ENCODE measurements around the gene ACMSD.

ACMSD gene

DNA sequence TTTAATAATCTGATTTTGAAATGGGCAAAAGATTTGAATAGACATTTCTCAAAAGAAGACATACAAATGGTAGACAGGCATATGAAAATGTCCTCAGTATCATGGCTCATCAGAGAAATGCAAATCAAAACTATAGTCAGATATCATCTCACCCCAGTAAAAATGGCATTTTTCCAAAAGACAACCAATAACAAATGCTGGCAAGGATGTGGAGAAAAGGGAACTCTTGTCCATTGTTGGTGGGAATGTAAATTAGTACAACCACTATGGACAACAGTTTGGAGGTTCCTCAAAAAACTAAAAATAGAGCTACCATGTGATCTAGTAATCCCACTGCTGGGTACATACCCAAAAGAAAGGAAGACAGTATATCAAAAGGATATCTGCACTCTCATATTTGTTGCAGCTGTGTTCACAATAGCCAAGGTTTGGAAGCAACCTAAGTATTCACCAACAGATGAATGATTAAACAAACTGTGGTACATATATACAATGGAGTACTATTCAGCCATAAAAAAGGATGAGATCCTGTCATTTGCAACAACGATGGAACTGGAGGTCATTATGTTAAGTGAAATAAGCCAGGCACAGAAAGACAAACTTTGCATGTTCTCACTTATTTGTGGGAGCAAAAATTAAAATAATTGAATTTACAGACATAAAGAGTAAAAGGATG lies 69.2 kb downstream of the ACMSD start:
- DNase-seq, result peak in 3 of 4 experiments; percentile 4 to 60 (median 55)

DNA sequence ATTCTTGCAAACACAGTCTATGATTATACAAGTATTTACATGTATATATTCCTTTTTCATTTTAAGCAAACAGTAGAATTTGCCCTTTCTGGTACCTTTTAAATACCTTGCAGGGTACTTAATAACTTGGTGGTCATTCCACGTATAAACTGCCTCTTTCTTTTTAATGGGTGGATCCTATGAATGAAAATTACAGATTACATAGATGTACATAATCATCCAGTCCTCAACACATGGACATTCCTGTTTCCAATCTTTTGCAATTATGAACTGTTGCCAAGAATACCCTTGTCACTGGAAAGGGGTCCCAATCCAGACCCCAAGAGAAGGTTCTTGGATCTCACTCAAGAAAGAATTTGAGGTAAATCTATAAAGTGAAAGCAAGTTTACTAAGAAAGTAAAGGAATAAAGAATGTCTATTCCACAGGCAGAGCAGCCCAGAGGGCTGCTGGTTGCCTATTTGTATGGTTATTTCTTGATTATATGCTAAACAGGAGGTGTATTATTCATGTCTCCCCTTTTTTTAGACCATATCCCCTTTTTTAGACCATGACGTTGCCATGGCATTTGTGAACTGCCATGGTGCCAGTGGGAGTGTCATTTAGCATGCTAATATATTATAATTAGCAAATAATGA lies 72.5 kb downstream of the ACMSD start:
- no peak for DNase-seq

DNA sequence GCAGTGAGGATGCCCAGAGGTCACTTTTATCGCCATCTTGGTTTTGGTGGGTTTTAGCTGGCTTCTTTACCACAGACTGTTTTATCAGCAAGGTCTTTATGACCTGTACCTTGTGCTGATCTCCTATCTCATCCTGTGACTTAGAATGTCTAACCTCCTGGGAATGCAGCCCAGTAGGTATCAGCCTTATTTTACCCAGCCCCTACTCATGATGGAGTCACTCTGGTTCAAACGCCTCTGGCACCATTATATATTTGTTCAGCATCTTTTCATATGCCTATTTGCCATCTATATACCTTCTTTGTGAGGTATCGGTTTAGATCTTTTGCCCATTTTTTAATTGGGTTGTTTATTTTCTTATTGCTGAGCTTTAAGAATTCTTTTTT lies 73.0 kb downstream of the ACMSD start:
- no peak for DNase-seq

DNA sequence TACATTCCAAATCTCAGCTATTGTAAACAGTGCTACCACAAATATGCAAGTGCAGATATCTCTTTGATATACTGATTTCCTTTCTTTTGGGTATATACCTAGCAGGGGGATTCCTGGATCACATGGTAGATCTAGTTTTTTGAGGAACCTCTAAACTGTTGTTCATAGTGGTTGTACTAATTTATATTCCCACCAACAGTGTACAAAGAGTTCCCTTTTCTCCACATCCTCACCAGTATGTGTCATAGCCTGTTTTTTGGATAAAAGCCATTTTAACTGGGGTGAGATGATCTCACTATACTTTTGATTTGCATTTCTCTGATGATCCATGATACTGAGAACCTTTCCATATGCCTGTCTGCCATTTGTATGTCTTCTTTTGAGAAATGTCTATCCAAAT lies 73.9 kb downstream of the ACMSD start:
- peak; percentile 55 to 89 (median 71) for DNase-seq

DNA sequence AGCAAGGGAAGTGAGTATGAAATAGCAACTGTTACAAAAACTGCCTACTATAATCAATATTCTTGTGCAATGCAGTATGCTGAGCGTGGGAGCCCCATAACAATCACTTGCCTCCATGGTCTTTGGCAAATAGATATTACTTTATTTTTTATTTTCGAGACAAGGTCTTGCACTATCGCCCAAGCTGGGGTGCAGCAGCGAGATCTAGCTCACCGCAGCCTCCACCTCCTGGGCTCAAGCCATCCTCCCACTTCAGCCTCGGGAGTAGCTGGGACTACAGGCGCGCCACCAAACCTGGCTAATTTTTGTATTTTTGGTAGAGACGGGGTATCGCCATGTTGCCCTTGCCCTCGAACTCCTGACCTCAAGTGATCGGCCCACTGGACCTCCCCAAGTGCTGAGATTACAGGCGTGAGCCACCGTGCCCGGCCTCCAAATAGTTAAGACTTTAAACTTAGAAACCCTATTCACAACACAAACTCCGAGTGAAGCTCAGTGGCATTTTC lies 79.0 kb downstream of the ACMSD start:
- DNase-seq, result peak in 2 of 4 experiments; percentile 19 to 27

DNA sequence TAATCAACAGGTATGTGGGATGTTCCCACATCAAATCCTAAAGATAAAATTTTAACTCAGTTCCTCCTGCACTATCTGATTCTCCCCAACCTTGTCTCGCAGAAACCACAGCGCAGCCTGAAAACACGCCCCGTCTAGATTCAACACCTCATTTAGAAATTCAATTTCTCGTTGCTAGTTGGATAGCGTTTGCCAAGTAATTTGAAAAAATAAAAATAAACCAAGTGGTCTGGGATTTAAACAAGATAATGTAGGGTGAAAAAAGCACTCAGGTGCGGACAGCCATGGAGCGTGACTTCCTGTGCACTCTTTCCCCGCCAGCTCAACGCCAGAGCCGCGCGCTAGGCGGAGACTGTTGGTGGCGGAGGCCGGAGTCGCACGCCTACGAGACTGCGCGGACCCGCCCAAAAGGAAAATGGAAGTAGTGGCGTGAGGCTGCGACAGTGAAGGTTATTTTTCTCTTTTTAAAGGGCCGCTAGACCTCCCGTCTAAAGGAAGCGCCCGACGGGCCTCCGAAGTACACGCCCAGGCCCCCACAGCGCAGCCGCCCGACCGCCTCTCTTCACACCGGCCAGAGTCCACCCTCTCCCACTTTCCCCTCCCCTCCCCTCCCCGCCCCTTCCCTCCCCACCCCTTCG lies 79.6 kb downstream of the ACMSD start:
- DNase-seq, result peak in 3 of 4 experiments; percentile 7 to 96 (median 91)

DNA sequence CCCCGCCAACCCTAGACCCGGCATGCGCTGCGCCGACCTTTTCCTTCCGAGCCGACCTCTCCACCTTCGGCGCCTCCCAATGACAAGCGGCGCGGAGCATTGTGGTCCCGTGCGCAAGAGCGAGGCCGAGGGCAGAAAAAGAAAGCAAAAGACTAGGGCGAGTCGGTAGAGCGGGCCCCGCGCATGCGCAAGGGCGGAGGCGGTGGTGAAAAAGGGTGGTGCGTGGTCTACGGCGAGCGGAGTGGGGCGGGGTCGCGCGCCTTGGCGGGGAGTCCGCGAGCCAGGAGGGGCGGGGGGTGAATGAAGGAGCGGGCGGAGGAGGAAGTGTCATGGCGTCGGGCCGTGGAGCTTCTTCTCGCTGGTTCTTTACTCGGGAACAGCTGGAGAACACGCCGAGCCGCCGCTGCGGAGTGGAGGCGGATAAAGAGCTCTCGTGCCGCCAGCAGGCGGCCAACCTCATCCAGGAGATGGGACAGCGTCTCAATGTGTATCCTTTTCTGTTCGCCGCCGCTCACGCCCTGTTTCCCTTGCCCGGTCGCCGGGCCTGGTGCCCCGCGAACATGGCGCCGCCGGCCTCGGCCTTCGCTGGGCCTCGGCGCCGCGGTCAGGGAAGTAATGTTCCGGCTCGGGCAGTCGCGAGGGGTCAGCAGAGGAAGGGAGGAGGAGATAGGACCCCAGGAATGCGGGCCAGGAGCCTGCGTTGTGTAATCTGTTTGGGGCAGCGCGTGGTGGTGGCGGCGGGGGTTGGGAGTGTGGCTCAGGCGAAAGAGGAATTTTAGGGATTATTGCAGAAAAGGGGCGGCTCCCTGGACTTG lies 80.3 kb downstream of the ACMSD start, which contains the start of gene CCNT2:
TSS of gene CCNT2 (plus strand) at position 297 of the 815 bp plus-strand sequence. CDS start at position 330, 33 bp downstream.
- DNase-seq, result peak; percentile 99 to 100 (median 100)

DNA sequence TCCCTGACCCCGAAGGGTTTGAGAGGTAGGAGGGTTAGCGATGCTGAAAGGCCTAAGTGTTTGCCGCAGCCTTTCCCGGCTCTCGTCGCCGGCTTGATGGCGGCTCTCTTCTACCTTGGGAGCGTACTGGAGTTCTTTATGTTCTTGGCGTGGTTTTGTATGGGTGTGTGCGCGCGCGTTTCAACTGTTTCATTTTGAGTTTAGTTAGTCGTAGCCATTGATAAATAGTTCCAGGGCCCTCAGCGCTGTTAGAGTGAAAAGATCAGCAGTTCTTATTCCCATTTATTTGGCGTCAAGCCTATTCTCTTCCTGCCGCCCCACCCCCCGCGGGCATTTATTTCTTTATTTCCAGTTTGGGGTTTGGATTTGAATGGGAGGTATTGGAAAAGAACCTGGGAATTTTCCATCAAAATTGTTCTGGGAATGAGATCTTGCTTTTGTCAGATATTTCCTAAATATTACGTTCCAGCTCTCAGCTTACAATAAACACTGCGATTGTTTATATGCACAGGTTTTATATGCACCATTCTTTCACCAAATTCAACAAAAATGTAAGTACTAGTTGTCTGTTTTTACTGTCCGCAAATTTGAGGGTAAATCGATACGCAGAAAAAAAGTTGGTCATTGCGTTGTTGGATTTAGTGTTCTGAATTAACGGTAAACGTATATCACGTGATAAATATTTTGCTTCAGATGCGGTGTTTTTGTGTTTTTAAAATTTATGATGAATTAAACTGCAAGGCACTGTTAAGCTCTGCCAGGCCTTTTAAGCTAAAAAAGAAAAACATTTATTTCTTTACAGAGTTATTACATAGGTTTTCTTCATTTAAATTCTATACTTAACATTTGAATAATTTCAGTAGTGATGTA lies 81.2 kb downstream of the ACMSD start:
- peak in 3 of 4 experiments; percentile 43 to 54 (median 50) for DNase-seq

DNA sequence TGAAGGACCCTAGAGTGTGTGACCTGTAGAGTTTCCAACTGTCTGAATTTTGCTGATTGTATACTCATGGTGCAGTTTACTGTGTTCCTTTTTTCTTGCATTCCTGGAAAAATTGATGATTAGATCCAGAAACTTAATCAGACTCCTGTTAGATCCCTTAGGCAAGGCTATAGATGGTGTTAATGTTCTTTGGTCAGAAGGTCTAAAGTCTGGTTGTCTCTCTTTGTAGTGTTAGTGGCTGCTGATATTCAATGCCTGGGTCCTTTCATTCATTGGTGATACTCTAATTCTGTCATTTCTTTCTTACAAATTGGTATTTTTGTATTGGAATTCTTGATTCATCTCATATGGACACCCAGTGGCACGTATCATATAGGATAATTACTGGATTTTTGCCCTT lies 86.5 kb downstream of the ACMSD start:
- no peak for DNase-seq

DNA sequence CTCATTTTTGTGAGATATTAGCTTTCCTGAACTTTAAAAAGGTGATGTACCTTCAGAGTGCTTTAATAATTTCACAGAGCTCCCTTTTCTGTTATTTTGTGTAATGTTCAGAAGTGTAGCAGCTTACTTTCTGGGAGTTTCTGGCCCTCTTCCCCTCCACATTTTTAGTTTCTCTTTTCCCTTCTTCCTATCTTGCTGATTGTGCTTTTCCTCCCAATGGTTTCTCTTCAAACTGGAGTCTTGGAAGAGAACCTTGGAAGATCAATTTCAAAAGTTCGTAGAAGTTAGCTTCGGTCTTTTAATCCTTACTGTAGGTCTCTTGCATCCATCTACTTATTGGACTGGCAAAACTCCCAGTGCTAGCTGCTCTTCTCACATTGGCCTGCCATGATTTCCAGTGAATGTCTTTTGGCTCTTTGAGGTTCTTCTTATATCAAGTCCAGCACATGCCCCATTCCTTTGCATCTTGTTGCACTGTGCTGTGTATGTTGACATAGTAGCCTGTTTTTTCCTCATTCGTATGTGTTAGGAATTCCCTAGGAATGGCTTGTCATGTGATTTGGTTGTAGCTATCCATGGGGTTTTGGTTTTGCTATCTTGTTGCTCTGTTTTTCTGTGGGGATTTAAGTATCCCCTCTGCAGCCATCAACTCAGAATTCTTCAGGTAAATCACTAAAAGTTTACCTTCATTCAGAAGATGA lies 88.0 kb downstream of the ACMSD start:
- DNase-seq, result no peak

DNA sequence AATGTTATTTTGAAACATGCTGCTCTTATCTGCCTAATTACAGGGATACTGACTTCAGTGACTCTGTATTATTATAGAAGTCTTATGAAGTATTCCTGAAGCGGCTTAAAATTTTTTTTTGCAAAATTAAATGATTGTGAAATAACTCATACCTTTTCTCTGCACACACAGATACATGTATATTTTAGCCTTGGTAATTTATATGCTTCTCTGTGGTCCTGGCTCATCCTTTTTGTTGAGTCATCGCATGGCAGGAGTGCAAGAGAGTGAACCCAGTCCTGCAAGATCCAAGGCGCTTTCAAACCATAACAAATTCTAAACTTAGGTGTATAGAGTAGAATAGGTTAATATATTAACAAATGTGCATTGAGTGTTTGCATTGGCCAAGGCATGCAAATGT lies 88.8 kb downstream of the ACMSD start:
- no peak for DNase-seq

DNA sequence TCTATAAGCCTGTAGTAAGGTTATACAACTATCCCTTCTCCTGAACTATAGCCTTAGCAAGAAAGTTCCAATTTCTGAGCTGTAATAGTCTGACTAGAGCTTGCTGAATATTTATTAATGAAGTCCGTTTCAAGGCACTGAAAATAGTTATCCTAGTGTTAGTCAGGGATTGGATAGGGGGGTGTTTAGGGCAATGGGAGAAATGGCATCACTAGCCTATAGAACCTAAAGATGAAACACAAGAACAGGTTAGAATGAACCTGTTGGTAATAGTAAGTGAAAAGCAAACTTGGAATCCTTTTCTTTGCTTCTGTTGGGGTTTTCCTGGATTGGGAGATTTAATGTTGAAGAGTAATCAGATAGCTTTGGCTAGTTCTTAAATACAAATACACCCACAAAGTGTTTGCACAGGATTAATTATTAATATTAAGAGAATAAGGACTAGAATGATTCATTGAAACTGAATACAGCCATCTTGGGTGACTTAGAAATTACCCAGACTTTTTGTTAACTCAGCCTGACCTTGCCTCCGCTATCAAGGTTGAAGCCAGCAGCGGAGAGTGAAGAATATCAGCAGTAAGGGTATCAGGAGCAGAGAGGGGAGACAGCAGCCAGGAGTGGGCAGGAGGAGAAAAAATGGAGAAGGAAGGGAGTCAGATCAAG lies 94.6 kb downstream of the ACMSD start:
- DNase-seq, result no peak

DNA sequence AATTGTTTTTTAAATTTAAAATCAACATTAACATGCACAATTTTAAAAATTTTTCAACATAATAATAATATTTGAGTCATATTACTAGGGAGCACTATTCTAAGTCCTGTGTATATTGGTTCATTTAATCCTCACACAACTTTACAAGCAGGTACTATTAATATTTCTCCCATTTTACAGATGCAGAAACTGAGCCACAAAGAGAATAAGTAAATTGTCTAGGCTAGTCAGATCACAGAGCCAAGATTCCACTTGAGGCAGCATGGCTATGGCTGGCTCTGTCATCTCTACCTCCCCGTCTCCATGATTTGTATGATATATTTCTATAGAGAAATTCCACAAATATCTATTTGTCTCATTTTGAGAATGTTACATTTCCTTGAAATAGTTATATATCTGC lies 95.3 kb downstream of the ACMSD start:
- no peak for DNase-seq

DNA sequence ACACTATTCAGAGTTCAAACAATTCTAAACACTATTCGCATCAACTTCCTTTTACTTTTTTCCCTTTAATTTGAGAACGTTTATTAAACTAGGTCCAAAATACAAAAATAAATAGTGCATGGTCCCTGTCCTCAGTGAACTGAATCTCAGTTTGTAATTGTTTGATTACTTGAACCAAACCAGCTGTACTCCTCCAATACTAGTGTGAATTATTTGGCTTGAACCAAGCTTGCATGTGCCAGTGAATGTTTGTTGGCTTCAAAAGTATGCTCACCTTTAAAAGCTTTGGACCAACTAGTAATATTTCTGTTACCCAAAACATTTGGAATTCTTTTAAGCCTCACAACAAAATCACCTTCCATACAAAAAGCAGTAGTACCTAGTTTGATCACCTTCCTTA lies 95.7 kb downstream of the ACMSD start:
- DNase-seq, result no peak

DNA sequence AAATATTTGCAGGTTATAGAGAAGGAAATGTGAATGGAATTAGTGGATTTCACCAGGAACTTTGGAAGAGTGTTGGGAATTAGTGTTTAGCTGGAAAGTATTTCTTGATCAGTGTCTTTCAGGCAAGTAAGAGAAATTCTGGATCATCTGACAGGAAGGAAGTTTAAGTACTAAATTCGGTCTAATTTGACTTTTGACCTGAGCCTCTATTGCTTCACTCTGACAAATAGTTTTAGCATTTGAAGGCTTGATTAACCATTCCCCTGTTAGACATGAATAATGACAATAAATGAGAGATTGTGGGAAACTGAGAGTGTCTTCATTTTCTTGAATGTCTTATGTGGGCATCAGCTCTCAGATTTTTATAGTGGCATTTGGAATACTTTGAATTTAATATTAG lies 96.2 kb downstream of the ACMSD start:
- peak in 2 of 4 experiments; percentile 30 to 34 for DNase-seq

DNA sequence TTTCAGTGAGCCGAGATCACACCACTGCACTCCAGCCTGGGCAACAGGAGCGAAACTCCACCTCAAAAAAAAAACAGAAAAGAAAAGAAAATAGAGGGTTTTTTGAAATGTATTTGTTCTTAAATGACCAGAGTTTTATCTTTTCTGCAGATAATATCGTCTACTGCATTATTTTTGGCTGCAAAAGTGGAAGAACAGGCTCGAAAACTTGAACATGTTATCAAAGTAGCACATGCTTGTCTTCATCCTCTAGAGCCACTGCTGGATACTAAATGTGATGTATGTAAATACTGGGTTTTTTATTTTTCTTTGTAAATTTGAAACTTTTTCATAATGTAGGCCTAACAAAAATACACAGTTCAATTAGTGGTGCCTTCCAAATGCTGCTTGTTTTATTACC lies 98.3 kb downstream of the ACMSD start:
- DNase-seq, result no peak

DNA sequence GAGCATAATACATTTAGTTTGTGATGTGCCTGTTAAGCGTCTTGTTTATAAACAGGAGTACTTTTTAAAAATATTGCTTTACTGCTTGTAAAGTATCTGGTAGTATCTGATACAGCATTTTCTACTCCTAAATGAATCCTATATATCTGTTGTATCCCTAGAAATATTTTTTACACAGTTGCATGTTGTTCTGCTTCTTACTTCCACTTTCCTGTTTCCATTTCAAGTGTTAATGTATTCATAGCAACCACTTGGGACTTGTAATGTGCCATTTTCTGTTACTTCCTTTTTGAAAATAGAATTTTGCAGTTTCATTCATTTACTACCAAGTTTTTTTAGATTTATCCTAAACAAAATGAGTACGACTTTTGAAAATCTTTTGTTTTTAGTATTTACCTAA lies 105.1 kb downstream of the ACMSD start:
- DNase-seq, result peak; percentile 2 to 78 (median 43)

DNA sequence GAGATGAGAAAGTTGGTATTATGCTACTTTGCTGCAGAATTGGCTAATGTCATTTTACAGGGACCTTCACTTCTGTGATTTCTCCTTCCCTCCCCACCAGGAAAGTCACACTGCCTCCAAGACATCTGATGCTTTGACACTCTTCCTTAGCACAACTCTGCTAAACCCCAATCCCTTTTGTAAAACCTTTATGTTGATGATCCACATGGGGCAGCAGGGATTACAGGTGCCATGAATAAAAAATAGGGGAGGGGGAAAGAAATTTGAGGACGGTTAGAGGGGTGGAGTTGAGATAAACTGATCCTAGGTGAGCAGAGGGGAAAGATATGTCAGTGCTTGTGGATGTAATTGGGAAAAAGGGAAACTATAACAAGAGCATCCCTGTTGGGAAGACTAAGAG lies 106.6 kb downstream of the ACMSD start:
- DNase-seq, result no peak

DNA sequence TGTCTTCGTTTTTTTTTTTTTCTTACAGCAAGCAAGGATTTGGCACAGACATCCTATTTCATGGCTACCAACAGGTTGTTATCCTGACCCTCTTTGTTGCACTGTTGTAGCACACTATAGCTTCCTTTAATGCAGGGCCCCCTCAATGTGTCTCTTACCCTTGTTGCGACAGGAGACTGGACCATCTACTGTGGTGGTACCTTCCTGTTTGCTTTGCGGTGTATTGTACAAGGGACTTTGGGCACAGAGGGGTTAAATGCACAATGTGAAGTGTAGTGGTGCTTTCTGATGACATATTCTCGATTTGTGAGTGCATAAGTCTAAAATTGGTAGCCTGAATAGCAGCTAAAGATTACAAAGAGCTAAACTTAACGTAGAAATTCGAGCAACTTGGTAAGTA lies 107.7 kb downstream of the ACMSD start:
- DNase-seq, result no peak

DNA sequence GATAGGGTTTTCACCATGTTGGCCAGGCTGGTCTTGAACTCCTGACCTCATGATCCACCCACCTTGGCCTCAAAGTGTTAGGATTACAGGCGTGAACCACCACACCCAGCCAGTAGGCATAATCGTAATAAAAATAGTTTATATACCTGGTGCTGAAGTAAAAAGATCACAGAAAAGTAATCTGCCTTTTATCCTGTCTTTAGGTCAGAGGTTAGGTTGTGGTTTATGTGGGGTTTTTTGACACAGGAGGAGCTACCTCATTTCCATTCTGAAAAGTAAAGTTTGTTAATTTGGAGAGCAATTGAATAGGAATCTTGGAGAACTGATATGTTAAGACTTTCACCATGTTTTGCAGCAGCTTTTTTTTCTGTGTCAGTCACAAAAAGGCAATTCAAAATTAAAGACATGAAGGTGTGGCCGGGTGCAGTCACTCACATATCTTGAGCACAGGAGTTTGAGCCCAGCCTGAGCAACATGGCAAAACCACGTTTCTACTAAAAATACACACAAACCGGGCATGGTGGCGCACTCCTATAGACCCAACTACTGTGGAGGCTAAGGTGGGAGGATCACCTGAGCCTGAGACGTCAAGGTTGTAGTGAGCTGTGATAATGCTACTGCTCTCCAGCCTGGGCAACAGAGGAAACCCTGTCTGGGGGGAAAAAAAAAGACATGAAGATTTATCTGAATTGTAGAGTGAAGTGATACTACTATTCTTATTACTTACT lies 111.7 kb downstream of the ACMSD start:
- DNase-seq, result no peak

All from suppressor macrophage (primary cell).